NCI-H526 (cell line): ENCODE data around the gene SLC27A3.
"Not testable (repeated sequence)": the region's sequence is repeated elsewhere in the genome, so short reads cannot be mapped to it uniquely, and the experiment has no call there.

ENCODE experiments used
- DNase-seq, 2 experiments: peaks; one replicate each; lab custom pipeline; 2025; lab: John Stamatoyannopoulos, UW

SLC27A3 gene

DNA sequence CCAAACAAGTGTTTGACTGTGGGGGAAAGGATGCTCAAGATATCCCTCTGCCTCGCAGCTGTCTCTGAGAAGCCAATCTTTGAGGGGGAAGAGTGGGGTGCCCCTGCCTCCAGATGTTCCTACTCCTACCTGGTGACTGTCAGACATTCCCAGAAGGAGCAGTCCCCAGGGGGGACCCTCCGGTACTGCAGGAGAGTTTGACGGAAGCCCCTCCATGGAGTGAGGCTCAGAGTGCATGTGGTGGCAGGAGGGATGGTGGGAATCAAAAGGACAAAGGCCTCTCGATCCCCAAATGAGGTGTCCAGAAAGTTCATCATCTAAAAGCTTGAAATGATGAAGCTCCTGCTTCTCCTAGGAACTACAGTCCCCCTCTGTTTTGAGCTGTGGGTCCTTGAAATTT is 5.3 kb downstream of the SLC27A3 start:
- DNase-seq: no peak

DNA sequence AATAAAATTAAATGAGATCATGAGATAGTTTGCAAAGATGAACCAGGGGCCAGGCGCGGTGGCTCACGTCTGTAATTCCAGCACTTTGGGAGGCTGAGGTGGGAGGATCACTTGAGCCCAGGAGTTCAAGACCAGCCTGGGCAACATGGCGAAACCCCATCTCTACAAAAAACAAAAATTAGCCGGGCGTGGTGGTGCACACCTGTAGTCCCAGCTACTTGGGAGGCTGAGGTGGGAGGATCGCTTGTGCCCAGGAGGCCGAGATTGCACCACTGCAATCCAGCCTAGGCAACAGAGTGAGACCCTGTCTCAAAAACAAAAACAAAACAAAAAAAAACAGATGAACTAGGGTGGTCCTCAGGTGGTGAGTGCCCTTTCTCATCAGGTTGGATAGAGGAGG is 7.4 kb downstream of the SLC27A3 start:
- not testable (repeated sequence) for DNase-seq

DNA sequence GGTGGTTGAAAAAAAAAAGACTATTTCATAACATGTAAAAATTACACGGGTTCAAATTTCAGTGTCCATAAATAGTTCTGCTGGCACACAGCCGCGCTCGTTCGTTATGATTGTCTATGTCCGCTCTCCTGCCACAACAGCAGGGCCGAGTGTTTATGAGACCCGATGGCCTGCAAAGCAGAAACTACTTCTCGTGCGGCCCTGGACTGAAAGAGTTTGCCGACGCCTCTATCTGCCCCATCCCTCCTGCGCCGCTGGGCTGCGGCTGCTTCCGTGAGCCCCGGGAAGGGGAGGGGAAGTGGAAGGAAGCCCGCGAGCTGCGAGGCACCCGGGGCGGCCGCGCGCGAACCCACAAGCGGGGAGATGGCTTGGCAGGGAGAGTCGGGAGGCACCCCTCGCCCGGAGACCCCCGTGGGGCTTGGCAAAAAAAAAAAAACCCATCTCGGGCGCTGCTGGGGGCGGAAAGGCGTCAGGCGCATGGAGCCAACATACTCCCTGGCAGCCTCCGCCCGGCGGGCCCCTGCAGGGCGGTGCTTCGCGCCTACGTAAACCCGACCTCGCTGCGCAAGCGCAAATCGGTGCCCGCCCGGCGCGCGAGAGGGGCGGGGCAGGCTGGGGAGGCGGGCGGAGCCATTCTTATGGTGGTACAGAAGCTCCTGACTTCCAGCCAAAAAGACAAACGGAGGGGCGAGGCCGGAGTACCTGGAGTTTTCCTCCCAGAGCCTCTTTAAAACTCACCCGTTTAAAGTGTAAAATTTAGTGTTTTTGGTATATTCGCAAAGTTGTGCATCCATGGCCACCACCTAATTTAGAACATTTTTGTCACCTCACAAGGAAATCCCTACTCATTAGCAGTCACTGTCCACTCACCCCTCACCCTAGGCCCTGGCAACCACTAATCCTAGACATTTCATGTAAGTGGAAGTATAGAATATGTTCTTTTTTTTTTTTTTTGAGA is 8.3 kb downstream of the SLC27A3 start:
- DNase-seq: peak; percentile 94 to 99

DNA sequence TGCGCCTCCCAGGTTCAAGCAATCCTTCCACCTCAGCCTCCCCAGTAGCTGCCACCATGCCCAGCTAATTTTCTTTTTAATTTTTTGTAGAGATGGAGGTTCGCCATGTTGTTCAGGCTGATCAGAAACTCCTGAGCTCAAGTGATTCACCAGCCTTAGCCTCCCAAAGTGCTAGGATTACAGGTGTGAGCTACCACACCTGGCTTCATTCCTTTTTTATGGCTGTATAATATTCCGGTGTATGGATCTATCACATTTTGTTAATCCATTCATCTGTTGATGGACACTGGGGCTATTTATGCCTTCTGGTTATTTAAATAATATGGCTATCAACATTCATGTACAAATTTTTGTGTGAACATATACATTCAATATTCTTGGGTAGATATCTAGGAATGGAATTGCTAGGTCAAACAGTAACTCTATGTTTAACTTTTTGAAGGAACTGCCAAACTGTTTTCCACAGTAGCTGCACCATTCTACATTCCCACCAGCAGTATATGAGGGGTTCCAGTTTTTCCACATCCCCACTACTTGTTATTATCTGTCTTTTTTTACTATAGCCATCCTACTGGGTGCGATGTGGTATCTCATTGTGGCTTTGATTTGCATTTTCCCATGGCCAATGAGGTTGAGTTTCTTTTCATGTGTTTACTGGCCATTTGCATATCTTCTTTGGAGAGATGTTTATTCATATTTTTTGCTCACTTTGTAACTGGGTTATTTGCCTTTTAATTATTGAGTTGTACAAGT is 11.0 kb downstream of the SLC27A3 start:
- peak in 1 of 2 experiments; percentile 32 for DNase-seq

DNA sequence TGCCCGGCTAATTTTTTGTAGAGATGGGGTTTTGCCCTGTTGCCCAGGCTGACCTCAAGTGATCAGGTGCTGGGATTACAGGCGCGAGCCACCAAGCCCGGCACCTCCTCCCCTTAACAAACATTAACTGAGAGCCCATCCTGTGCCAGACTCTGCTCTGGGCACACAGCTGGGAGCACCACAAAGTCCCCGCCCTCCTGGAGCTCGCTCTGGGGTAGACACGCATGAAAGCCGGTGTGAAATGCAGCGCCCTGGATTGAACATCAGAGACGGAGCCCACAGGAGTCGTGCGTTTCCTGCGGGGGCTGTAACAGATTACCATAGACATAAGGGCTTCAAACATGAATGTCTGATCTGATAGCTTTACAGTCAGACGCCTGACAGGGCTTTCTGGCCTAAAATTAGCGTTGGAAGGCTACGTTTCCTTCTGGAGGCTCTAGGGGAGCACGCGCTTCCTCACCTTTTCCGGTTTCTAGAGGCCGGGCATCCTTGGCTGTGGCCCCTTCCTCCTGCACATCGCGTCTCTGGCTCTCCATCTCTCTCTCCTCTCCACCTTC is 14.3 kb downstream of the SLC27A3 start:
- DNase-seq: no peak

DNA sequence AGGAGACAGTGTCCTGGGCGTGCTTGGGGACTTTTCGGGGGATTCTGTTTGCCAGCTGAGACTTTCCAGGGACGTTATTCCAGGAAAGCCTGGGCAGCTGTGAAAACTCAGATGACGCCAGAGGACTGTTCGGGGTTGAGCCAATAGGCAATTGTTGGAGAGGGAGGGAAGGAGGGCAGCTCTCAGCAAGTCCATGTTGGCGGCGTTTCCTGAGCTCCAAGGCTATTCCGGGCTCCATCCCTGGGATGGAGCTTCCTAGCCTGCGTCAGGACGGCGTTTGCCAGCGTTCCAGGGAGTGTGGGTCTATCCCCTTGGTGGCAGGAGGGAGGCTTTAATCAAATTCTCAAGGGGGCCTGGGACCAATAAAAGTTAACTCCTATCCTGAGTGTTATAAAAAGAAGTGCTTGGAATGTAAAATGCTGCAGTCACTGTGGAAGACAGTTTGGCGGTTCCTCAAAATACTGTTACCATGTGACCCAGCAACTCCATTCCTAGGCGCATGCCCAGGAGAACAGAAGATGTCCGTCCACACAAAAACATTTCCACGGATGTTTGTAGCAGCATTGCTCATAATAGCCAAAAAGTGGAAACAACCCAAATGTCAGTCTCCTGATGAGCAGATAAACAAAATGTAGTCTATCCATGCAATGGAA is 15.2 kb downstream of the SLC27A3 start:
- no peak for DNase-seq

DNA sequence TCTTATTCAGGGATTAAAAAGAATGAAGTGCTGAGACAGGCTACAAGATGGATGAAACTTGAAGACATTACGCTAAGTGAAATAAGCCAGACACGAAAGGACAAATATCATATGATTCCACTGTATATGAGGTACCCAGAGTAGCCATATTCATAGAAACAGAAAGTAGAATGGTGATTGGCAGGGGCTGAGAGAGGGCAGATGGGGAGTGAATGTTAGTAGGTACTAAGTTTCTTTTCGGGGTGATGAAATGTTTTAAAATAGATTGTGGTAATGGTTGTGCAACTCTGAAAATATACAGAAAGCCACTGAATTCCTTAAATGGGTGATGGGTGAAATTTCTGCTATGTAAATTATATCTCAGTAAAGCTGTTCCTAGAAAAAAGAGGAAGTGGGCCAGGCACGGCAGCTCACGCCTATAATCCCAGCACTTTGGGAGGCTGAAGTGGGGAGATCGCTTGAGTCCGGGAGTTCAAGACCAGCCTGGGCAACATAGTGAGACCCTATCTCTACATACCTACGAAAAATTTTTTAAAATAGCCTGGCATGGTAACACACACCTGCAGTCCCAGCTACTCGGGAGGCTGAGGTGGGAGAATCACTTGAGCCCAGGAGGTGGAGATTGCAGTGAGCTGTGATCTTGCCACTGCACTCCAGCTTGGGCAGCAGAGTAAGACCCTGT is 15.9 kb downstream of the SLC27A3 start:
- DNase-seq: no peak

DNA sequence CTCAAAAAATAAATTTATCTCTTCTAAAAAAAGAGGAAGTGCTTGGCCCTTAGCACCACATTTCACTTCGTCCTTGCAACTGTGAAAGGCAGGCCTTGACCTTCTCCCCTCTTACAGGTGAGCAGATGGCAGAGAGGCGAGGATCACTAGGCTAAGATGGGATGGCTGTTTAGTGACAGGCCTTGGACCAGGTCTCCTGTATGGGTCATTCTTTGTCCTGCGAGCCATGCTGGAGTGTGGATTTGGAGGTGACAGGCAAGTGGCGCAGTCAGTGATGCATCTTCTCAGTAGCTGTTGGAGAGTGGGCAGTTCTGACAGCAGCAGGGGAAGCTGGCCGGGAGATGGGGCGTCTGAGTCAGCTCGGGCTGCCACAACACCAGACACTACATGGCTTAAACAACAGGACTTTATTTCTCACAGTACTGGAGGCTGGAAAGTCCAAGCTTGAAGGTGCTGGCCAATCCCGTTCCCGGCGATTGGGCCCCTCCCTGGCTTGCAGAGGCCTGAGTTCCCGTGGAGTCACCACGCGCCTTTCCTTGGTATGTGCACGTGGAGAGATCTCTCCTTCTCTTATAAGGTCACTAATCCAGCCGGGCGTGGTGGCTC is 16.5 kb downstream of the SLC27A3 start:
- DNase-seq: no peak

DNA sequence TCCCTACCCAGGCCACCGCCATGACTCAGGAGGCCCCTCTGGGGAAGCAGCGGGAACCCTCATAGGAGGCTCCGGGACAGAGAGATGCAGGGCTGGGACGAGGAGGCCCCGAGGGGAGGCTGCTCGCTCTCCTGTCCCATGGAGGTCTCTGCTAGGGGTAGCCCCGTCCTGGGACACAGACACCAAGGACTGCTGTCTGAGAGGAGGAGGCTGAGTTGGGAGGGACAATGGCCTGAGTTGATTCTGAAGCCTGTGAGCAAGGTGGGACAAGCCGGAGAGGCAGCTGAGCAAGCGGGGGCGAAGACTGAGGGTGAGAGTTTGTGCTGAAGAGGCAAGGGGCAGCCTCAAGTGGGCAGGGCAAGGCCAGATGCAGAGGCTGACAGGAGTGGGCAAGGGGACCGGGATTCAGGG is 17.4 kb downstream of the SLC27A3 start:
- DNase-seq: no peak

DNA sequence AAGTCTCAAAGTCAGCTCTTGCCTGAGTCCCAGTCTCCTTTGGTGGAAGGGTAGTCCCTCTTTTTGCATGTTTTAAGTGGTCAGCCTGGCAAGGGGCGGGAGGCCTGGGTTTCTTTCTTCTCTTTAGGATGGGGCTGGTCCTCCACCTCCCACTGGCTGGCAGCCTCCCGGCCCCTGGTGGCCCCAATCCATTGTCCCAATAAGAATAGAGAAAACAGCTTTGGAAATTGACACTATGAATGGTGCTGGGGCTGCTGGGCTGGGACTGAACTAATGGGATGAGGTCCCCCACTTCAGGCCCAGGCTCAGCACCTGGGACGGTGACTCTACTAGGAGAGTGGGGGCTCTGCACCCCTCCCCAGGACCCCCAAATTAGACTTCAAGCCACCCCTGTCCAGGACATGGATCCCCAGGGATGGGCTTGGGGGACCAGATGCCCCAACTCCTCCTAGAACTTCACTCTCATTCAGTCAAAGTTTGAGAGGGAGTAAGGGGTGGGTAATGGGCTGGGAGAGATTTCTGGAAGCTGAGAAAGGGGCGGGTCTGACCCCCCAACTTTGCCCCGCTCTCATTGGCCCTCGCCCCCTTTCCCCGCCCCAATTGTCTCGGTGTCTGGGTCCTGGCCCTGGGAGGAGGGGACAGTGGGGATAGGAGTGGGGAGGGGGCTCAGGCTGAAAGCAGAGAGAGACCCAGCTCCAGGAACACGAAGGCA is 18.2 kb downstream of the SLC27A3 start:
- no peak for DNase-seq

DNA sequence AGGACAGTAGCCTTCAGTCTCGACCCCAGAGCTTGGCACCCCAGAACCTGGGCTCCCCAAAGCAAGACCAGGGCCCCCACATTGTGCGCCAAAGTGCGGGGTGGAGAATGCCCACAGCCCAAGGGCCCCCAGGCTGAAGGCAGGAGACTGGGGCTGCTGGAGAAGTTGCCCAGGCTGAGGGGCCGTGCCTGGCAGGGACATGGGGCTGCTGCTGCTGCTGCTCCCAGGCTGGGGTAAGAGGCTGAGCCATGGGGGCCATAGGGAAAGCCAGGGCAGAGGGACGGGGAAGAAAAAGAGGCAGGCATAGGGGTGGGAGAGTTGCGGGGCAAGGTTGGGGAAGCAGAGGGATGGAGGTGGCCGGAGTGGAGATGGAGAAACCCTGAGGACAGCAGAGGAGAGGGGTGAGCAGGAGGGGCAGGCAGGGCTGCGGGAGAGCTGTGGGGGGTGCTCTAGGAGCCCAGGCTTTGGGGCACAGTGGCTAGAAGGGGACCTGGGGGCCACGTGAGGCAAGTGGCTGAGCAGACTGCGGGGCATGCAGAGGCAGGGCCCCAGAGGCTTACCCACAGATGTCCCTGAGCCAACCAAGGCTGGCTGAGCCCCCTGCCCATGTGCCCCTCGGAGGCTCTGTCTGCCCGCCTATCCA is 18.9 kb downstream of the SLC27A3 start:
- DNase-seq: no peak

DNA sequence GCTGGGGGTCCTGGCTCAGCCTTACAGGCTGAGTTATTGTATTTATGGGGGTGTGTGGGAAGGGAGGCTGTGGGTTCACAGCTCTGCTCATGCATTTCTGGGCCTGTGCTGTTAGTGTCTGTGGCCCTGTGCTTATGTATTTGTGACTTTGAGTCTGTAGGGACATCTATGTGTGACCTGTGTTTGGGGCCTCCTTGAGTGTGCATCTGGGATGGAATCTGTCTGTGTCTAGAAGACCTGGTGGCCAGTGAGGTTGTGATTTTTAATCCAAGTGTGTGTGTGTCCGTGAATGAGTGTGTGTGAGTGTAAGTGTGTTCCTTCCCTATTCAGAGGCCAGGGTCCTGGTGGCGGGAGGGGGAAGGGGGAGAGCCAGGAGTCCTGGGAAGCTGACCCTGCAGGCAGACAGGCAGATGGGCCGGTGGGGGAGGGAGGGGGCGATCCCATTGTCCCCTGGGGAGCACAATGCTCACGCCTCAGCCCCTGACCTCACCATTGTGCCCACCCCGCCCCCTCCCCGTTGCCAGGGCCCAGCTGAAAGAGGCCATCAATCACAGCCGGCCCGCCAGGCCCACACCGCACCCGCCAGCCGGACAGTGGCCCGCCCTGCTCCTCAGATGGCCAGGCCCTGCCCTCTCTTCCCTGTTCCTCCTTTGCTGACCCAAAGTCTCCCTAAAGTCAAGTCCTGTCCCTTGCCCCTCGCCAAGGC is 19.6 kb downstream of the SLC27A3 start:
- DNase-seq: no peak

DNA sequence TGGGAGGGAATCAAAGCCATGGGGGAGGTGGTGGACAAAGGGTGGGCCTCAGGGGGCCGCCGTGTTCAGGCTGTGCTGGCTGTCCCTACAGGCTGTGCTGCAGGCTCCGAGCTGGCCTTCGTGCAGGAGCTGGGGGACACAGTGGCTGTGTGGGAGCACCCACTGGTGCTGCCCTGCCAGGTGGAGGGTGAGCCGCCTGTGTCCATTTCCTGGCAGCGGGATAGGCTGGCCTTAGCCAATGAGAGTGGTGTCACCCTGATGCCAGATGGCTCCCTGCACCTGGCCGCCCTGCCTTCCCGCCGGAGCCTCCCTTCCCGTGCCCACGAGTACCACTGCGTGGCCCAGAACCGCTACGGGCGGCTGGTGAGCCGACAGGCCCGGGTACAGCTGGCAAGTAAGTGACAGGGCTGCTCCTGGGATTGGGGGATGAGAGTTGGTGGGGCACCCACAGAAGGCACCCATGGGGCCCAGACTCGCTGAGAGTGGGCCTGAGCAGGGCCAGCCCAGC is 20.2 kb downstream of the SLC27A3 start:
- DNase-seq: no peak

DNA sequence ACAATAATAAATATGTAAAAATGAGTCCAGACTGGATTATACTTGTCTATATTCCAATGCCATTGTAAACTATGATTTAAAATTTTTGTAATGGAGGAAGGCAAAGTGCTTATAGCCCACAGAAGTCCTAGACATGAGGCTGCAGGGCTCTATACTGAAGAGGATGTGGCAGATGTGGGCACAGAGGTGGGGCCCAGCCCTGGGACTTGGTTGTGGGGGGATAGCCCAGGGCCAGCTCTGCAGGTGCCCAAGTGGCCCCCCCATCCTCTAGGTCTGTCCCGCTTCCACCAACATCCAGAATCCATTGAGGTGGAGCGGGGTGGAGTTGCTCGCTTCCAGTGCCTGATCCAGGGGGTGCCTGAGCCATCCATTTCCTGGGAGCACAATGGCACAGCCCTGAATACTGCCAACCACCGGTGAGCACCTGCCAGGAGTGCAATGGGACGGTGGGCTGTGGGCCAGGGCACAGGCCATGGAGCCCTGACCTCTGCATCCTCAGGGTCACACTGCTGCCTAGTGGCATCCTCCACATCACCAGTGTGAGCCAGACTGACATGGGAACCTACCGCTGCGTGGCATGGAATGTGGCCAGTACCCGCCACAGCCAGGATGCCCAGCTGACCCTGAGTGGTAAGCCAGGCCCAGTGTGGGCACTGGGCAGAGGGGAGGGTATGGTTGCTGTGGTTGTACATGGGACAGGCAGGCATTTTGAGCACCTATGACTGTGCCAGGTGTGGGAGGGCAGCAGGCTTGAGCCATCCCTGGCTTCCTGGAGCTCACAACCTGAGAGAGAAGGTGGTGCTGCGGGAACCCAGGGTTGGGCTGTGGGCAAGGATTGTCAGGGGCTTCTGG is 21.0 kb downstream of the SLC27A3 start:
- DNase-seq: no peak

DNA sequence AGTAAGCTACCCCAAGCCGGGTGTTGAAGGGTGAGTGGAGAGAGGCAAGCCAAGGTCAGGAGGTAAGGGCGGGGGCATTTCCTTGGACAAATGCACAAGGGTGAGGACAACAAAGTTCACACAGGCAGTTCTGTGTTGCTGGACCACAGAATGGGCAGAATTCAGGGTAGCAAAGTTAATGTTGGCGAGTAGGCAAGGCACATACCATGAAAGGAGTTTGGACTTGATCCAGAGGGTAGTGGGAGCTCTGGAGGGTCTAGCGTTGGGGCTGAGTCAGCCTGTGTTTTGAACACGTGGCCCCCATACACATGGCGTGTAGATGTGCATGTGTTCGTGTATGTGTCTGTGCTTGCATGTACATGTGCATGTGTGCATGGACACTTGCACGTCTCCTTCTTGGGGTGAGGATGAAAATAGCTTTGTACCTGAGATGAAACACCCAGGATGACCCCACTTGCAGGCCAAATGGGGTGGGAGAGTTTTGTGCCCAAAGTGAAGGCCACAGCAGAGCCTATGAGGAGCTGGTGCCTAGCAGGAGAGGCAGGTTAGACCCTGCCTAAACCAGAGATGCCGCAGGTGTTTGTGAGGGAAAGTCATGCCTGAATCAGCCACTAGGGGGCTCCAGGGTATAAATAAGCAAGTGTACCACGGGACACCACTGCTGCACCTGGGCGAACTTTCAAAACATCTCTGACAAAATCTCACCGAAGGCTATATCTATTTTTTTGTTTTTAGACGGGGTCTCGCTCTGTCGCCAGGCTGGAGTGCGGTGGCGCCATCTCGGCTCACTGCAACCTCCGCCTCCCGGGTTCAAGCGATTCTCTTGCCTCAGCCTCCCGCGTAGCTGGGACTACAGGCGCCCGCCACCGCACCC is 21.8 kb downstream of the SLC27A3 start:
- DNase-seq: peak; percentile 87 to 97

DNA sequence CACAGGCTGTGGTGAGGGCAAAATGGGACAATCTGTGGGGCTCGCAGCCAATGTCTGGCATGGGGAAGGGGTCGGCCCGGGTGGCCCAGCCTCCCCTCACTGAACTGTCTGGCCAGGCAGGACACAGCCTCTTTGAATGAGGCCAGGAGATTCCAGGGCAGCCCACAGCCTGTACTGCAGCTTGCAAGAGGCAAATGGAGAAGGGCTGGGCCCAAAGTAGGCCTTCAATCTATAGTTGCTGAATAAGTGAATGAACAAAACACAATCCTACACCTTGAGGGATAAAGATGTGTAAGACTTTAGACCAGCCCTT is 23.2 kb downstream of the SLC27A3 start:
- DNase-seq: no peak

DNA sequence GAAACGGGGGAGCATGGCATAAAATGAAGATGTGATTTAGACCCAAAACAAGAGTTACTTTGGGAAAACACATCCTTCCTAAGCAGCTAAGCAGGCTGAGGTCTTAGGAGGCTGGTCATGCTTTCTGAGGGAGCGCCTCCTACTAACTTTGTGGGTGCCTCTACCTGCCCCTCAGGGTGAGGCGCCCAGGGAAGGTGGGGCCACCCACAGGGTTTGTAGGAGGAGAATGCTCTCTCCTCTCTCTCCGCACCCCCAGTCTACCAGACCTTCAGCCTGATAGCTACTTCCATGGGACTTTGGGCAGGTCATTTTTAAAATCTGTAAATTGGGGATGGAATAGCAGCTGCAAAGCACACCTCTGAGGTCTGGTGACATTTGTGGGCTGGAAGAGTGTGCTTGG is 23.8 kb downstream of the SLC27A3 start:
- DNase-seq: no peak
